H1 (cell line): Measurements from ENCODE around the gene MGST3.
A peak's percentile ranks its signal among the peaks of the same experiment; 100 is the strongest.

Source experiments
- EZH2 ChIP-seq: fragments of 200-600 bp; sonication (generic); IDR thresholded peaks from 2 replicates; pipeline ENCODE4 v1.7.1; 2012; ENCODE audit warnings: low read depth, mild to moderate bottlenecking, moderate library complexity, low read length, inconsistent platforms; ENCODE audit not compliant: severe bottlenecking
- HDAC2 ChIP-seq, 2 experiments: fragments of 300-600 bp in 1 of 2; sonication (generic) in 1 of 2; IDR thresholded peaks; 2 replicates each; pipeline ENCODE4 v1.6.1; 2011 to 2012; ENCODE audit warnings: low read depth in 2 of 2, low read length in 2 of 2, mild to moderate bottlenecking in 2 of 2, moderate library complexity in 2 of 2, borderline replicate concordance in 1 of 2, inconsistent platforms in 1 of 2
- PHF8 ChIP-seq: fragments of 200-600 bp; sonication (generic); conservative IDR thresholded peaks from 2 replicates; pipeline ENCODE4 v1.7.1; 2012; ENCODE audit warnings: low read depth, mild to moderate bottlenecking, inconsistent platforms, low read length, moderate library complexity
- POLR2A ChIP-seq, 2 experiments: IDR thresholded peaks; 1 replicate in 1 of 2; 2 replicates in 1 of 2; pipeline ENCODE4 v1.6.1; 2011; ENCODE audit warnings: low read depth in 2 of 2, low read length in 2 of 2, mild to moderate bottlenecking in 2 of 2; ENCODE audit errors: control extremely low read depth in 1 of 2
- SAP30 ChIP-seq: fragments of 300-600 bp; sonication (generic); IDR thresholded peaks from 2 replicates; pipeline ENCODE4 v1.7.1; 2012; ENCODE audit warnings: low read length, moderate library complexity, mild to moderate bottlenecking, inconsistent platforms; ENCODE audit not compliant: insufficient read depth, insufficient replicate concordance
- TAF1 ChIP-seq: IDR thresholded peaks from 2 replicates; pipeline ENCODE4 v1.6.1; 2011; ENCODE audit warnings: mild to moderate bottlenecking, low read depth, low read length
- TBP ChIP-seq: IDR thresholded peaks from 2 replicates; pipeline ENCODE4 v1.6.1; 2011; ENCODE audit warnings: low read depth, low read length, improper control_type of control experiment
- TEAD4 ChIP-seq: IDR thresholded peaks from 2 replicates; pipeline ENCODE4 v1.6.1; 2012; ENCODE audit warnings: low read depth, low read length, inconsistent platforms, mixed read lengths
- YY1 ChIP-seq: IDR thresholded peaks from 2 replicates; pipeline ENCODE4 v1.6.1; 2011; ENCODE audit warnings: low read depth, mild to moderate bottlenecking, low read length
- TF ChIP-seq, protein P1 (sequence below), 3 experiments: IDR thresholded peaks; 1 replicate in 2 of 3; 2 replicates in 1 of 3; pipeline versions ENCODE4 v1.5.1 to v1.6.1; 2011; ENCODE audit warnings: low read length in 3 of 3, mild to moderate bottlenecking in 3 of 3, inconsistent platforms in 2 of 3, low read depth in 1 of 3, moderate library complexity in 1 of 3; ENCODE audit not compliant: insufficient read depth in 1 of 3; ENCODE audit errors: control extremely low read depth in 1 of 3

DNA sequence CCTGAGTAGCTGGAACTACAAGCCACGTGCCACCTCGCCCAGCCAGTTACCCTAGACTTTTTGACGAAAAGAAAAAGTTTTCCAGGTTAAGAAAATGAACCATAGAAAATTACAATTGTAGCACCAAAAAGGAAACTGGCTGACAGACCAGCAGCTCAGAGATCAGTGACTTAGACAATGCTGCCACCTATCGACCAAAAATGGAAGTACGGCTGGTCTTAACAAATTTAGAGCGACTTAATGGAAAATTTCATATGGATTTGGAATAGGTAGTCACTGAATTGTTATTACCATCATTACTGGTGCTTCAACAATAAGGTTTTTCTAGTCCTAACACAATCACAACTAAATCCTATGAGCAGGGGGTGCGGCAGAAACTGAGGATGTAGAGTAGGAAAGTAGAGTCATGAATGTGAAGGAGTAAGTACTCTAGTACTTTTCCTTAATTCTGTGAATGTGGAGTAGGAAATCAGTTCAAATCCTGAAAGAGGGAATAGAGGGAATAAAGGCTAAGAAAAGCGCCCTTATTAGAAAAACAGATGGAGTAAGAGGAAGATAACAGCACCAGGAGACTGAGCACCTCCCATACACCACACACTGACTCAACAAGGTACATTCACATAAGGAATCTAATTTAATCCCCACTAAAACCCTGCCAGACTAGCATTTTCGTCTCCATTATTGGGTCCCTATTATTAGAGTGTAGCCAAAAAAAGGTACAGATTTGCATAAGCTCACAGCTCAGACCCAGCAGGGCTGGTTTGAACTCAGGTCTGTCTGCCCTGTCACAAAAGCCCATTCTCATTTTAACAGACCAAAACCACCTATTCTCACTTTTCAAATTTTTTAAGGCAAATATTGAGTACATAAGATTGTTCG lies 37.9 kb upstream of the MGST3 start:
- TF ChIP-seq, protein P1, sequence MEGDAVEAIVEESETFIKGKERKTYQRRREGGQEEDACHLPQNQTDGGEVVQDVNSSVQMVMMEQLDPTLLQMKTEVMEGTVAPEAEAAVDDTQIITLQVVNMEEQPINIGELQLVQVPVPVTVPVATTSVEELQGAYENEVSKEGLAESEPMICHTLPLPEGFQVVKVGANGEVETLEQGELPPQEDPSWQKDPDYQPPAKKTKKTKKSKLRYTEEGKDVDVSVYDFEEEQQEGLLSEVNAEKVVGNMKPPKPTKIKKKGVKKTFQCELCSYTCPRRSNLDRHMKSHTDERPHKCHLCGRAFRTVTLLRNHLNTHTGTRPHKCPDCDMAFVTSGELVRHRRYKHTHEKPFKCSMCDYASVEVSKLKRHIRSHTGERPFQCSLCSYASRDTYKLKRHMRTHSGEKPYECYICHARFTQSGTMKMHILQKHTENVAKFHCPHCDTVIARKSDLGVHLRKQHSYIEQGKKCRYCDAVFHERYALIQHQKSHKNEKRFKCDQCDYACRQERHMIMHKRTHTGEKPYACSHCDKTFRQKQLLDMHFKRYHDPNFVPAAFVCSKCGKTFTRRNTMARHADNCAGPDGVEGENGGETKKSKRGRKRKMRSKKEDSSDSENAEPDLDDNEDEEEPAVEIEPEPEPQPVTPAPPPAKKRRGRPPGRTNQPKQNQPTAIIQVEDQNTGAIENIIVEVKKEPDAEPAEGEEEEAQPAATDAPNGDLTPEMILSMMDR (IDR thresholded peaks at IDR 0.05; ENCODE audit: control extremely low read depth in 1 of 3, insufficient read depth in 1 of 3, low read depth in 1 of 3, low read length in 3 of 3) = peak; percentile 2 to 90 (median 82)
- TF ChIP-seq SAP30 = no peak
- TF ChIP-seq POLR2A (IDR thresholded peaks at IDR 0.05; ENCODE audit: control extremely low read depth in 1 of 2, low read depth in 2 of 2, low read length in 2 of 2) = no peak
- no peak for TF ChIP-seq EZH2
- no peak for TF ChIP-seq HDAC2 (IDR thresholded peaks at IDR 0.05; ENCODE audit: borderline replicate concordance in 1 of 2, low read depth in 2 of 2, low read length in 2 of 2)
- TF ChIP-seq TAF1 = no peak
- no peak for TF ChIP-seq YY1
- TF ChIP-seq TEAD4 = no peak
- no peak for TF ChIP-seq PHF8
- TF ChIP-seq TBP = no peak
